HG02938 (cell line): ENCODE data around the gene MRPS27.

ENCODE experiments used
- ATAC-seq: cut with Tn5 transposase; IDR thresholded peaks from one replicate; pipeline ENCODE4 v1.9.1; 2021; ENCODE audit warnings: mild to moderate bottlenecking, moderate library complexity; ENCODE audit not compliant: unreplicated experiment

Gene MRPS27

GRCh38 chr5:72206994-72207393 is 113.0 kb downstream of the MRPS27 start:
- ATAC-seq: no peak

GRCh38 chr5:72206160-72206559 is 113.9 kb downstream of the MRPS27 start:
- ATAC-seq: no peak

- ATAC-seq: no peak
These were observed 114.5 kb downstream of the MRPS27 start for GRCh38 chr5:72205431-72206009.

- ATAC-seq: no peak
These were observed 115.1 kb downstream of the MRPS27 start for GRCh38 chr5:72204946-72205345.

- no peak for ATAC-seq
These were observed 116.7 kb downstream of the MRPS27 start for GRCh38 chr5:72203251-72203845.

GRCh38 chr5:72202331-72202825 is 117.7 kb downstream of the MRPS27 start:
- no peak for ATAC-seq

GRCh38 chr5:72199681-72200080 is 120.4 kb downstream of the MRPS27 start:
- no peak for ATAC-seq

GRCh38 chr5:72197393-72197792 is 122.6 kb downstream of the MRPS27 start:
- no peak for ATAC-seq

- no peak for ATAC-seq
These were observed 124.5 kb downstream of the MRPS27 start for GRCh38 chr5:72195581-72195980.

GRCh38 chr5:72194846-72195245 is 125.2 kb downstream of the MRPS27 start:
- ATAC-seq: peak; percentile 96

- no peak for ATAC-seq
These were observed 128.6 kb downstream of the MRPS27 start for GRCh38 chr5:72191404-72191803.

GRCh38 chr5:72189146-72189545 is 130.9 kb downstream of the MRPS27 start:
- ATAC-seq: no peak

GRCh38 chr5:72188166-72188565 is 131.9 kb downstream of the MRPS27 start:
- ATAC-seq: no peak

- no peak for ATAC-seq
These were observed 132.5 kb downstream of the MRPS27 start for GRCh38 chr5:72187388-72188075.

GRCh38 chr5:72185496-72186329 is 134.3 kb downstream of the MRPS27 start:
- no peak for ATAC-seq

GRCh38 chr5:72184408-72184807 is 135.6 kb downstream of the MRPS27 start:
- ATAC-seq: no peak

GRCh38 chr5:72183101-72183520 is 136.9 kb downstream of the MRPS27 start:
- no peak for ATAC-seq

- no peak for ATAC-seq
These were observed 137.4 kb downstream of the MRPS27 start for GRCh38 chr5:72182686-72183085.

- no peak for ATAC-seq
These were observed 139.1 kb downstream of the MRPS27 start for GRCh38 chr5:72180925-72181324.

GRCh38 chr5:72179816-72180440 is 140.1 kb downstream of the MRPS27 start:
- ATAC-seq: no peak
